ENCODE data around the gene CDC40. TPM values are rescaled to one million over a fixed set of nuclear protein-coding genes. Genes with fewer than 3 reads are reported as not detected.
A peak's percentile ranks its signal among the peaks of the same experiment; 100 is the strongest.

CDC40 gene
- total and polyA plus RNA-seq, 9 of the 15 experiments (the other 6 are each of a cell fraction or from before 2014, with no cell fraction given): 9.7 to 26.3 (median 15.7) TPM

GRCh38 chr6:110198561-110198960 lies 18.3 kb downstream of the CDC40 start (continued):
- TF ChIP-seq CUX1 (CRISPR knock-in tag; IDR thresholded peaks at IDR 0.05) (no peak), CC2D1A (IDR thresholded peaks at IDR 0.05) (no peak), ZNF445 (CRISPR knock-in tag; IDR thresholded peaks at IDR 0.05; ENCODE audit: low read depth) (no peak), ID3 (CRISPR knock-in tag; IDR thresholded peaks at IDR 0.05) (peak; percentile 54; the same call in 1 of the 2 replicates), ID3 (tag; IDR thresholded peaks at IDR 0.05) (no peak), SLC30A9 (CRISPR knock-in tag; IDR thresholded peaks at IDR 0.05) (peak; percentile 83; the same call in 1 of the 2 replicates), RAD51 (IDR thresholded peaks at IDR 0.05; ENCODE audit: borderline replicate concordance, low read depth) (no peak), THRA (IDR thresholded peaks at IDR 0.05) (no peak), CCAR2 (IDR thresholded peaks at IDR 0.05; ENCODE audit: low read depth, low read length) (no peak), CREB1 (IDR thresholded peaks at IDR 0.05) (no peak), CREB1 (CRISPR knock-in tag; IDR thresholded peaks at IDR 0.05) (no peak), POLR2B (IDR thresholded peaks at IDR 0.05; ENCODE audit: low read depth, partially characterized antibody) (no peak), ATF4 (CRISPR knock-in tag; IDR thresholded peaks at IDR 0.05) (no peak), RBM39 (optimal IDR thresholded peaks at IDR 0.05; ENCODE audit: low read depth, low read length) (no peak), NFIX (CRISPR knock-in tag; IDR thresholded peaks at IDR 0.05; ENCODE audit: low read depth) (peak; percentile 82), NCOA4 (IDR thresholded peaks at IDR 0.05; ENCODE audit: partially characterized antibody) (no peak), TCF7 (IDR thresholded peaks at IDR 0.05; ENCODE audit: borderline replicate concordance) (no peak), MITF (IDR thresholded peaks at IDR 0.05) (no peak), XRCC5 (IDR thresholded peaks at IDR 0.05; ENCODE audit: low read depth, low read length) (no peak), SNIP1 (IDR thresholded peaks at IDR 0.05; ENCODE audit: low read depth) (no peak)
